GM10266 (cell line): ENCODE results near the gene ENPP6.

Source experiments
- DNase-seq: peaks from one replicate; pipeline ENCODE4 v3.0.0; 2012; ENCODE audit errors: extremely low spot score
- TF ChIP-seq, protein P1 (sequence below): IDR thresholded peaks from 2 replicates; pipeline ENCODE4 v1.5.1; 2012; ENCODE audit warnings: mild to moderate bottlenecking, low read depth; ENCODE audit not compliant: control insufficient read depth, insufficient read depth; ENCODE audit errors: missing control alignments

Gene ENPP6

DNA sequence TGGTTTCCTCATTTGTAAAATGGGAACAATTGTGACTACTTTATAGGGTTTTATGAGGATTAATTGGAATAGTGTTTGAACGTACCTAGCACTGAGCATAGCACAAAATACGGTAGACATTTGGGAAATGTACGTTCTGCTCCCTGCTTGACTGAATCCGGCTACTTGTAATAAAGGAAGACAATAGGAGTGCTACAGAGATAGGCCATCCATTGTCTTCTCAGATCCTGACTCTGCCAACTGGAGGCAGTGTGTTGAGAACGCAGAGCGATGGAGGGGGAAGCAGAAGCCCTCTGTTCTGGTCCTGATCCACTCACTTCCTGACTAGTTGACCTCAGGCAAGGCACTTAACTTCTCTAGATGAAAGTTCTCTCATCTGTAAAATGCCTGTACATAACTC lies 26.4 kb downstream of the ENPP6 start:
- TF ChIP-seq, protein P1, sequence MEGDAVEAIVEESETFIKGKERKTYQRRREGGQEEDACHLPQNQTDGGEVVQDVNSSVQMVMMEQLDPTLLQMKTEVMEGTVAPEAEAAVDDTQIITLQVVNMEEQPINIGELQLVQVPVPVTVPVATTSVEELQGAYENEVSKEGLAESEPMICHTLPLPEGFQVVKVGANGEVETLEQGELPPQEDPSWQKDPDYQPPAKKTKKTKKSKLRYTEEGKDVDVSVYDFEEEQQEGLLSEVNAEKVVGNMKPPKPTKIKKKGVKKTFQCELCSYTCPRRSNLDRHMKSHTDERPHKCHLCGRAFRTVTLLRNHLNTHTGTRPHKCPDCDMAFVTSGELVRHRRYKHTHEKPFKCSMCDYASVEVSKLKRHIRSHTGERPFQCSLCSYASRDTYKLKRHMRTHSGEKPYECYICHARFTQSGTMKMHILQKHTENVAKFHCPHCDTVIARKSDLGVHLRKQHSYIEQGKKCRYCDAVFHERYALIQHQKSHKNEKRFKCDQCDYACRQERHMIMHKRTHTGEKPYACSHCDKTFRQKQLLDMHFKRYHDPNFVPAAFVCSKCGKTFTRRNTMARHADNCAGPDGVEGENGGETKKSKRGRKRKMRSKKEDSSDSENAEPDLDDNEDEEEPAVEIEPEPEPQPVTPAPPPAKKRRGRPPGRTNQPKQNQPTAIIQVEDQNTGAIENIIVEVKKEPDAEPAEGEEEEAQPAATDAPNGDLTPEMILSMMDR = no peak
- DNase-seq = no peak

DNA sequence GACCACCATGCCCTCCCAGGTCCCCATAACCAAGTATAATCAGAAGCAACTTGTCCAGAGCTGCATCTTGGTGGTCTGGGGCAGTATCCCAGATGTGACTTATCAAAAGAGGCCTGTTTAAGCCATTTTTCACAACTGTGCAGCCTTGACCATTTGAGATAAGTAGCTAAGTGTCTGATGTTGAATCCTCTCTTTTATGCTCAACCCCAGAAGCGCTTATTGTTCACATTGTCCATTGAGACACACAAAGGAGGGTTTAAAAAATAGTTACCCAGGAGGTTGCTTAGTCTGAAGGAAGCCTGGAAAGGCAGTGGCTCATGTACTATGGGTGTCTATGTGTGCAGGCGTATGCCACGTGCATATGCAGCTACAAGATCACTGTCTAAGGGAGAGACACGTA lies 27.0 kb downstream of the ENPP6 start:
- no peak for DNase-seq
- TF ChIP-seq, protein P1 = no peak

DNA sequence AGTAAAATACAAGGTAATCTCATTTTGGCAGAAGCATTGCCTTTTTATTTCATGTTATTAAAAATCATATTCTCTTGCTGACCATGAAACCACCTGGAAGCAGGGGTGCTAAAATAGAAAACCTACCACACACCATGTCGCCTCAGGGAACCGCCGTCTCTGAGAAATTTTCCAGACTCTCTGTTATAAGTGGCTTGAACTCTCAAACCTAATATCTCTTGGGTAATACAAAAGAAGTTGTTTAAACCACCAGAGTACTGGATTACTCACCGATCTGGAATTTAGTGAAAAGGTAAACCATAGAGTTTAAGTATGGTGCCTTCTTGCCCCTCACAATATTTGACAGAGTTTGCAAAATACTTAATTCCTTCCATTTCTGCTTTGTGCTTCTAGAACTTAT lies 27.7 kb downstream of the ENPP6 start:
- TF ChIP-seq, protein P1 = no peak
- no peak for DNase-seq

DNA sequence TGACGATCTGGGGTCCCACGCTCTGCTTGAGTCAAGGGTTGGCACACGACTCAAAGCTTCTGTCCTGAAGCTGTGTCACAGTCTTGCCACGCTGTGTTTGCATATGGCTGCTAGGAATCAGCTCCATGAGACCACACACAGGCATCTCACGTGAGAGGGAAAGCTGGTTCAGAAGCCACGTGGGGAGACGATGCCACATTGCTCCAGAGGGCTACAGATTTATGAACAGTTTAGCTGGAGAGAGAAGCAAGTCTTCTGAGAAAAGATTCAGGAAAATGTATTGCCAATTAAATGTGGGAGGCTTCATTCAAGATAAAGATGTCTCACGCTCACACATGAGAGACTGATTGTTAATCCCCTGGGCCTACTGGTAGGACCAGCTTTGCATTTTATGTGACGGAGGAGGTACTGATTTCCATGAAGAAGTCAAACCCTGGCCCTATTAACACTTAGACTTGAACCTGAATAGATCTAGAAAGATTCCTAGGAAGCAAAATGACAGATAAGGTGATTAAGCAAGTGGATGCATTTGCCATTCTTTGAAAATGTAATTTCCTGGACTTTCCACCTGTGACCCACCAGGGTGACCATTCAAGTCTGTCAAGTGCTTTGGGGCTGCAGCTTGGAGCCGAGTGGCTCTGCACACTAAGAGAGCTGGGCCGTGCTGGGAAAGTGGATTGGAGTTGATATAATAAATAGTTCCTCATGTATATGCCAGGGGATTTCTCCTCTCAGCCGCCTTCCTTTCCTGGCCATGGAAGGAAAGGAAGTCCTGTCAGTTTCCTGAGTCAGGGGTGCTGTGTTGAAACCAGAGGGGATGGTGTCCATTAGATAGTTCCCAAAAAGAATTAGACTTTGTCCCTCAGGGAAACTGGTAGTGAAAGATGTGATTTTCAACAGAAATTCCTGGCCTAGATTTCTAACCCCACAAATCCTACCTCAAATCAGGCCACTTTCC lies 29.0 kb downstream of the ENPP6 start:
- TF ChIP-seq, protein P1 = no peak
- DNase-seq = no peak

DNA sequence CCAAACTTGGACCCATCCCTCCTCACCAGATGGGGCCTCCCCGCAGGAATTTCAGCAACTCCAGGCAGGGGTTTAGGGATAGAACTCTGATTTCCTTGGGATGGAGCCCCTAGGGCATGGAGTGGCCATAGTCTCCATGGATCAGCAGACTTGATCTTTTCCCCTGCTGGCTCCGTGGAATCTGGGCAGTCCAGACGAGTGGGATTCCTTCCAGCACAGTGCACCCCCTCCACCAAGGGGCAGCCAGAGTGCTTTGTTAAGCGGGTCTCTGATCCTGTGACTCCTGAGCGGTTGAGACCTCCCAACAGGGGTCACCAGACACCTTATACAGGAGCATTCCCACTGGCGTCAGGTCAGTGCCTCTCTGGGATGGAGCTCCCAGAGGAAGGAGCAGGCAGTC lies 40.4 kb downstream of the ENPP6 start:
- DNase-seq = no peak
- TF ChIP-seq, protein P1 = no peak

DNA sequence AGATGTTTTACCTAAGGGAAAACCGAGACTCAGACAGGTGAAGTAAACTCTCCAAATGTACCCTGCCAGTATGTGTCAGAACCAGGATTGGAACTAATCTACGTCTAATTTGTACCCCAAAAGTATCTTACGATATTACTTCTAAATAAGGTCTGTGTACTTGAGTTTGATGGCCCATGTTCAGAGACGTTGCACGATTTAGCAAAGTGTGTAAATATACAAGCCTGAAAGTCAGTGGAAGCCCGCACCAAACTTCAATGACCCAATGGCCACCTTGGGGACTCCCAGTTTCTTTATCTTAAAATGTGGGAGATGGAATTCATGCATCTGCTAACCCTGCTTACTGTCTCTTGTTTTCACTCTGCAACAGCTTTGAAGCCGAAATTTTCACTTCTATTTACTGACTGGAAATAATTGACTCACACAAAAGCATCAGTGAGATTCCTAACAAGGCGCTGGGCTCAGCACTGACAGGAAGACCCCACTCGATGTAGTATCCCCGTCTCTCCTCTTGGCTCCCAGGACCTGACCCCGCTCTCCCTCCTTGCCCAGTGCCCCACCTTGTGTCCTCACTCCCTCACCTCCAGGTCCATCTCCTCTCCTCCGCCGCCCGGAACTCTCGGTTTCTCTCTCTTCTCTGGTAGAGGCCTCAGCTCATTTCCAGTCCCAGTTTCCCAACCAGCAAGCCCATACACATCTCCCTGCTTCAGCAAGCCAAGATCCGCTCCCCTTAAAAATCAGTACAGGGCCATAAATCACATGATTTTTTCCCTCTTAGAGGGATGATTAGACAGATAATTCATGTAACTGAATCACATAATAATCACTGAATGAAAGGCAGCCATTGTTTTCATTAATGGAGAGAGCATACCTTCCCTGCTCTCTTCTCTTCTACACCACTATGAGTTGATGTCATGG lies 42.8 kb downstream of the ENPP6 start:
- TF ChIP-seq, protein P1 = no peak

More for the DNA sequence above, 42.8 kb downstream of the ENPP6 start:
- no peak for DNase-seq
